NT2/D1 (cell line): ENCODE data around the gene TMEM134.

Experiments used
- SUZ12 ChIP-seq: IDR thresholded peaks from 2 replicates; pipeline ENCODE4 v1.6.1; 2011; ENCODE audit not compliant: insufficient read length, insufficient read depth; ENCODE audit errors: extremely low read depth
- YY1 ChIP-seq: IDR thresholded peaks from 2 replicates; pipeline ENCODE4 v1.6.1; 2011; ENCODE audit not compliant: insufficient read length, insufficient read depth
- ZNF274 ChIP-seq: IDR thresholded peaks from 2 replicates; pipeline ENCODE4 v1.6.1; 2011; ENCODE audit warnings: mild to moderate bottlenecking, low read depth, low read length

DNA sequence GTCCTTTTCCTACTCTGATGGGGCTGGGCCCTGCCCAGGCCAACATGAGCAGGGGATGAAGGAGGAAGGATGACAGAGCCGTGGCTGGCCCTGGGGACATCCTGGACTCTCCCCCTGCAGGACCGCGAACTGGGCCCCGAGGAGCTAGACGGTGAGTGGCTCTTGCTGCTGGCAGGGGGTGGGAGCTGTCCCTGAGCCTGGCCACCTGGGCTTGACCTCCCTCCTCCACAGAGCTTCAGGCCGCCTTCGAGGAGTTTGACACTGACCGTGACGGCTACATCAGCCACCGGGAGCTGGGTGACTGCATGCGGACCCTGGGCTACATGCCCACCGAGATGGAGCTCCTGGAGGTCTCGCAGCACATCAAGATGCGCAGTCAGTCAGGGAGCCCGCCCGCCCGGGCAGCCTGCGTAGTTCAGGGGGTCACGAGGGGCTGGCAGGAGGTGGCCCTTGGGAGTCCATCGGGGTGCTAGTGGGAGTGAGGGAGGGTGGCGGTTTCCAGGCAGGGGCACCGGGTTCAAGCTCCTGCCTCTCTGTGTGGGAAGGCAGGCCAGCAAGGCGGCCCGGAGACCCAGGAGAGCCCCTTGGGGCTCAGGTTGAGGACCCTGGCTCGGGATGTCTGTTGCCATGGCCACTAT, 12.9 kb downstream of the TMEM134 start:
- TF ChIP-seq YY1 (no peak), SUZ12 (no peak), ZNF274 (no peak)
